ENCODE results near the gene ACTL6A.

DNA sequence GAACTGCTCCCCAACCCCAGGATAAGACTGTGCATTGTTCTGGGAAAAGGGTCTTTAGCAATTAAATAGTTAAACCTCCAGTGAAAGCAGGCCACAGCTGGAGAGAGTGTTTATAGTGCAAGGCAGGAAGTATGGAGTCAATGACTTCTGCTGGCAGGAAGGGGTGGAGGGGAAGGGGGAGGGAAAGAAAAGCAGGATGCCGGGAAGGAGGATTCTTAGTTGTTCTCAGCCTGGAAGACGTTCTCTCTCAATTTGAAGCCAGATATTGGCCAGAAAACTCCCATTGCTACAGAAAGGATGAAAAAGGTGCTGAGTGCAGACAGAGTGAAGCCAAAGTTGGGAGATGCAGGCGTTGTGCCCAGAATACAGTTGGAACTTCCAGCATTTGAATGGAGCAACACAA is 35.7 kb upstream of the ACTL6A start:
- no peak for TF ChIP-seq ZNF274 (IDR thresholded peaks at IDR 0.05; ENCODE audit: low read depth, low read length)
- TF ChIP-seq SUZ12 (IDR thresholded peaks at IDR 0.05; ENCODE audit: extremely low read depth, insufficient read depth, insufficient read length), result no peak
- no peak for TF ChIP-seq YY1 (IDR thresholded peaks at IDR 0.05; ENCODE audit: insufficient read depth, insufficient read length)
